Stimulated activated CD8-positive, alpha-beta memory T cell treated with anti-CD3 and anti-CD28 coated beads, Interleukin-7, amount 100 ng/mL, for 24 hours (primary cell): Measurements from ENCODE around the gene CSF1.

Experiments used
- DNase-seq: peaks from one replicate; pipeline ENCODE4 v3.0.0-alpha.2; 2020; ENCODE audit warnings: low read depth

Gene CSF1

GRCh38 chr1:109883248-109883955 lies 27.2 kb upstream of the CSF1 start:
- no peak for DNase-seq

- no peak for DNase-seq
These were observed 26.3 kb upstream of the CSF1 start for GRCh38 chr1:109884242-109884891.

- no peak for DNase-seq
These were observed 25.1 kb upstream of the CSF1 start for GRCh38 chr1:109885589-109885988.

GRCh38 chr1:109886827-109887226 lies 23.8 kb upstream of the CSF1 start:
- DNase-seq, result no peak

- DNase-seq, result no peak
These were observed 23.4 kb upstream of the CSF1 start for GRCh38 chr1:109887271-109887670.

- no peak for DNase-seq
These were observed 22.8 kb upstream of the CSF1 start for GRCh38 chr1:109887884-109888283.

GRCh38 chr1:109889094-109889493 lies 21.6 kb upstream of the CSF1 start:
- no peak for DNase-seq

GRCh38 chr1:109890115-109890953 lies 20.3 kb upstream of the CSF1 start:
- DNase-seq, result no peak

- DNase-seq, result no peak
These were observed 18.7 kb upstream of the CSF1 start for GRCh38 chr1:109891930-109892329.

GRCh38 chr1:109892561-109893368 lies 17.9 kb upstream of the CSF1 start:
- DNase-seq, result no peak

GRCh38 chr1:109893532-109894171 lies 17.0 kb upstream of the CSF1 start:
- no peak for DNase-seq

- no peak for DNase-seq
These were observed 15.6 kb upstream of the CSF1 start for GRCh38 chr1:109894823-109895719.

- DNase-seq, result no peak
These were observed 14.7 kb upstream of the CSF1 start for GRCh38 chr1:109895720-109896504.

GRCh38 chr1:109896681-109897080 lies 14.0 kb upstream of the CSF1 start:
- no peak for DNase-seq

- DNase-seq, result no peak
These were observed 13.2 kb upstream of the CSF1 start for GRCh38 chr1:109897259-109897955.

- DNase-seq, result no peak
These were observed 11.8 kb upstream of the CSF1 start for GRCh38 chr1:109898842-109899241.

- DNase-seq, result no peak
These were observed 9.5 kb upstream of the CSF1 start for GRCh38 chr1:109901141-109901523.

- no peak for DNase-seq
These were observed 9.0 kb upstream of the CSF1 start for GRCh38 chr1:109901524-109902145.
